Measurements from ENCODE around the gene ORC5.

Gene ORC5

DNA sequence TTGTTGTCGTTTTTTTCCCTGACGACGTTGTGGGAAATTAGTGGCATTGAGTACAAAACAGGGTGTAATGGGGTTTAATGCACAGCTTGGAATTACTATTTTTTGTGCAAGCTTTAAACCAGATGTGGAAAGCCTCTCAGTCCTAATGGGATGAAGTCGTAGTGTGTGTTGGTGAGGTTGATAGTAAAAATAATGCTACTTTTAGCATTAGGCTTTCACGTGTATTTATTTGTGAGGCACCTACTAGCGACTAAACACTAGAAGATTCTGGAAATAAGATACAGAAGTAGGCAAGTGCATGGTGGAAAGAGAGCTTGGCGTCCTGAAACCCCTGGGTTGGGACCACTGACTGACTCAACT, 588 bp upstream of the ORC5 start:
- CTCF ChIA-PET: interaction anchor here (0.7 to 1.8 kb wide), 2 partner anchors 110 to 579 kb away, joined by 3 to 4 read pairs; no protein-coding TSS in a partner anchor
- Histone ChIP-seq H3K4me1 (ENCODE audit: control insufficient read depth, insufficient read depth, low read length) (peaks cover 7% of the 10 kb centered on the region; the same call in 1 of the 2 replicates), H3K9me3 (ENCODE audit: control insufficient read depth, insufficient read depth, low read depth, low read length) (no peaks in the 10 kb centered on the region), H3K27ac (ENCODE audit: extremely low read depth, low read depth, low read length) (no peak overlapping the region; the same call in 1 of the 2 replicates), H3K4me3 (ENCODE audit: low read depth, low read length) (peak overlapping the region; percentile 85), H3K36me3 (ENCODE audit: control insufficient read depth in 2 of 2, insufficient read depth in 1 of 2, low read length in 2 of 2) (peaks cover 0 to 8% of the 10 kb centered on the region in 2 experiments; a peak in 1 of 3 replicates)
- POLR2A ChIA-PET: no interaction called here
- TF ChIP-seq ZNF24 (tag by site-specific recombination; IDR thresholded peaks at IDR 0.05) (no peak), ZNF354C (tag by site-specific recombination; IDR thresholded peaks at IDR 0.05; ENCODE audit: borderline replicate concordance, low read depth) (no peak), ZNF114 (tag by site-specific recombination; IDR thresholded peaks at IDR 0.05) (no peak), ZNF785 (tag by site-specific recombination; IDR thresholded peaks at IDR 0.05) (no peak), ZNF585B (tag by site-specific recombination; IDR thresholded peaks at IDR 0.05) (no peak), MZF1 (tag by site-specific recombination; IDR thresholded peaks at IDR 0.05; ENCODE audit: borderline replicate concordance) (no peak), ZNF791 (tag by site-specific recombination; IDR thresholded peaks at IDR 0.05) (no peak), ZNF184 (tag by site-specific recombination; IDR thresholded peaks at IDR 0.05) (no peak), ZBTB17 (tag by site-specific recombination; IDR thresholded peaks at IDR 0.05) (no peak), ZNF426 (tag by site-specific recombination; IDR thresholded peaks at IDR 0.05) (no peak)
- TF ChIP-seq, protein P1, sequence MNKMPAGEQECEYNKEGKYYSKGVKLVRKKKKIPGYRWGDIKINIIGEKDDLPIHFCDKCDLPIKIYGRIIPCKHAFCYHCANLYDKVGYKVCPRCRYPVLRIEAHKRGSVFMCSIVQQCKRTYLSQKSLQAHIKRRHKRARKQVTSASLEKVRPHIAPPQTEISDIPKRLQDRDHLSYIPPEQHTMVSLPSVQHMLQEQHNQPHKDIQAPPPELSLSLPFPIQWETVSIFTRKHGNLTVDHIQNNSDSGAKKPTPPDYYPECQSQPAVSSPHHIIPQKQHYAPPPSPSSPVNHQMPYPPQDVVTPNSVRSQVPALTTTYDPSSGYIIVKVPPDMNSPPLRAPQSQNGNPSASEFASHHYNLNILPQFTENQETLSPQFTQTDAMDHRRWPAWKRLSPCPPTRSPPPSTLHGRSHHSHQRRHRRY (tag by site-specific recombination; IDR thresholded peaks at IDR 0.05): no peak
- TF ChIP-seq, protein P2, sequence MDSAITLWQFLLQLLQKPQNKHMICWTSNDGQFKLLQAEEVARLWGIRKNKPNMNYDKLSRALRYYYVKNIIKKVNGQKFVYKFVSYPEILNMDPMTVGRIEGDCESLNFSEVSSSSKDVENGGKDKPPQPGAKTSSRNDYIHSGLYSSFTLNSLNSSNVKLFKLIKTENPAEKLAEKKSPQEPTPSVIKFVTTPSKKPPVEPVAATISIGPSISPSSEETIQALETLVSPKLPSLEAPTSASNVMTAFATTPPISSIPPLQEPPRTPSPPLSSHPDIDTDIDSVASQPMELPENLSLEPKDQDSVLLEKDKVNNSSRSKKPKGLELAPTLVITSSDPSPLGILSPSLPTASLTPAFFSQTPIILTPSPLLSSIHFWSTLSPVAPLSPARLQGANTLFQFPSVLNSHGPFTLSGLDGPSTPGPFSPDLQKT (IDR thresholded peaks at IDR 0.05; ENCODE audit: borderline replicate concordance, low read depth, low read length): no peak
- TF ChIP-seq, protein P3, sequence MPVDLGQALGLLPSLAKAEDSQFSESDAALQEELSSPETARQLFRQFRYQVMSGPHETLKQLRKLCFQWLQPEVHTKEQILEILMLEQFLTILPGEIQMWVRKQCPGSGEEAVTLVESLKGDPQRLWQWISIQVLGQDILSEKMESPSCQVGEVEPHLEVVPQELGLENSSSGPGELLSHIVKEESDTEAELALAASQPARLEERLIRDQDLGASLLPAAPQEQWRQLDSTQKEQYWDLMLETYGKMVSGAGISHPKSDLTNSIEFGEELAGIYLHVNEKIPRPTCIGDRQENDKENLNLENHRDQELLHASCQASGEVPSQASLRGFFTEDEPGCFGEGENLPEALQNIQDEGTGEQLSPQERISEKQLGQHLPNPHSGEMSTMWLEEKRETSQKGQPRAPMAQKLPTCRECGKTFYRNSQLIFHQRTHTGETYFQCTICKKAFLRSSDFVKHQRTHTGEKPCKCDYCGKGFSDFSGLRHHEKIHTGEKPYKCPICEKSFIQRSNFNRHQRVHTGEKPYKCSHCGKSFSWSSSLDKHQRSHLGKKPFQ (tag by site-specific recombination; IDR thresholded peaks at IDR 0.05): no peak

DNA sequence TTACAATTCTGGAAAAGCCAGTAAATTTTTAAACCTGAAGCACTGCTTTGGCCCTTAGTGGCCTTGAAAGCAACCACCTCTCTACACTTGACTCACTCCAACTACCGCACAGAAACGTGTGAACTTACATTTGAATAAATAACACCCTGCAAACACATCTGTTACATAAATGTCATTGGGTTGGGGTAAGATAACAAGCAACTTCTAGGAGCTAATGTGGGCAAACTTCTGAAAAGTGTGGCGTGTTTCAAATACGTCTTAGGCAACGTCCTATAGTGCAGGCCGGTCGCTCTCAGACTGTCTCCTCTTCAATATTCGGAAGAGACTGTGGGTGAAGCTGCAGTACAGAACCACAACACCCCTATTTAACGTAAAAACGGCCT, 474 bp downstream of the ORC5 start:
- peak overlapping the region; percentile 55; the same call in 1 of the 2 replicates for H3K27ac ChIP-seq (ENCODE audit: extremely low read depth, low read depth, low read length)
- H3K4me3 ChIP-seq (ENCODE audit: low read depth, low read length): peak overlapping the region; percentile 85
- H3K4me1 ChIP-seq (ENCODE audit: control insufficient read depth, insufficient read depth, low read length): peaks cover 7% of the 10 kb centered on the region; the same call in 1 of the 2 replicates
- H3K9me3 ChIP-seq (ENCODE audit: control insufficient read depth, insufficient read depth, low read depth, low read length): no peaks in the 10 kb centered on the region
- CTCF ChIA-PET: interaction anchor here (1.8 kb wide), 1 partner anchor 109 kb away, joined by 3 read pairs; no protein-coding TSS in a partner anchor
- POLR2A ChIA-PET: interaction anchor here (0.5 kb wide), 1 partner anchor 452 kb away, joined by 3 read pairs; no protein-coding TSS in a partner anchor
- H3K36me3 ChIP-seq (ENCODE audit: control insufficient read depth in 2 of 2, insufficient read depth in 1 of 2, low read length in 2 of 2): peaks cover 0 to 19% of the 10 kb centered on the region in 2 experiments; a peak in 2 of 3 replicates
- TF ChIP-seq, protein P4, sequence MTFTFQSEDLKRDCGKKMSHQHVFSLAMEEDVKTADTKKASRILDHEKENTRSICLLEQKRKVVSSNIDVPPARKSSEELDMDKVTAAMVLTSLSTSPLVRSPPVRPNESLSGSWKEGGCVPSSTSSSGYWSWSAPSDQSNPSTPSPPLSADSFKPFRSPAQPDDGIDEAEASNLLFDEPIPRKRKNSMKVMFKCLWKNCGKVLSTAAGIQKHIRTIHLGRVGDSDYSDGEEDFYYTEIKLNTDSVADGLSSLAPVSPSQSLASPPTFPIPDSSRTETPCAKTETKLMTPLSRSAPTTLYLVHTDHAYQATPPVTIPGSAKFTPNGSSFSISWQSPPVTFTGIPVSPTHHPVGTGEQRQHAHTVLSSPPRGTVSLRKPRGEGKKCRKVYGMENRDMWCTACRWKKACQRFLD (tag by site-specific recombination; IDR thresholded peaks at IDR 0.05): no peak
- TF ChIP-seq ZNF777 (tag by site-specific recombination; IDR thresholded peaks at IDR 0.05; ENCODE audit: borderline replicate concordance) (no peak), ZNF114 (tag by site-specific recombination; IDR thresholded peaks at IDR 0.05) (no peak), KLF8 (tag by site-specific recombination; IDR thresholded peaks at IDR 0.05) (no peak), BCL11B (tag by site-specific recombination; IDR thresholded peaks at IDR 0.05; ENCODE audit: low read depth) (no peak), MZF1 (tag by site-specific recombination; IDR thresholded peaks at IDR 0.05; ENCODE audit: borderline replicate concordance) (no peak), ZBTB20 (tag by site-specific recombination; IDR thresholded peaks at IDR 0.05) (no peak), ZNF843 (tag by site-specific recombination; IDR thresholded peaks at IDR 0.05) (no peak), BCL11A (tag by site-specific recombination; IDR thresholded peaks at IDR 0.05; ENCODE audit: low read depth) (no peak), ZNF555 (tag by site-specific recombination; conservative IDR thresholded peaks at IDR 0.05) (no peak), PRDM1 (tag by site-specific recombination; IDR thresholded peaks at IDR 0.05) (no peak), ZNF529 (tag by site-specific recombination; IDR thresholded peaks at IDR 0.05; ENCODE audit: insufficient replicate concordance) (no peak), ZSCAN30 (tag by site-specific recombination; IDR thresholded peaks at IDR 0.05) (no peak)
- TF ChIP-seq, protein P5, sequence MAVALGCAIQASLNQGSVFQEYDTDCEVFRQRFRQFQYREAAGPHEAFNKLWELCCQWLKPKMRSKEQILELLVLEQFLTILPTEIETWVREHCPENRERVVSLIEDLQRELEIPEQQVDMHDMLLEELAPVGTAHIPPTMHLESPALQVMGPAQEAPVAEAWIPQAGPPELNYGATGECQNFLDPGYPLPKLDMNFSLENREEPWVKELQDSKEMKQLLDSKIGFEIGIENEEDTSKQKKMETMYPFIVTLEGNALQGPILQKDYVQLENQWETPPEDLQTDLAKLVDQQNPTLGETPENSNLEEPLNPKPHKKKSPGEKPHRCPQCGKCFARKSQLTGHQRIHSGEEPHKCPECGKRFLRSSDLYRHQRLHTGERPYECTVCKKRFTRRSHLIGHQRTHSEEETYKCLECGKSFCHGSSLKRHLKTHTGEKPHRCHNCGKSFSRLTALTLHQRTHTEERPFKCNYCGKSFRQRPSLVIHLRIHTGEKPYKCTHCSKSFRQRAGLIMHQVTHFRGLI (tag by site-specific recombination; IDR thresholded peaks at IDR 0.05): no peak
- TF ChIP-seq, protein P6, sequence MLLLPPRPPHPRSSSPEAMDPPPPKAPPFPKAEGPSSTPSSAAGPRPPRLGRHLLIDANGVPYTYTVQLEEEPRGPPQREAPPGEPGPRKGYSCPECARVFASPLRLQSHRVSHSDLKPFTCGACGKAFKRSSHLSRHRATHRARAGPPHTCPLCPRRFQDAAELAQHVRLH (tag by site-specific recombination; IDR thresholded peaks at IDR 0.05): no peak
- TF ChIP-seq, protein P7, sequence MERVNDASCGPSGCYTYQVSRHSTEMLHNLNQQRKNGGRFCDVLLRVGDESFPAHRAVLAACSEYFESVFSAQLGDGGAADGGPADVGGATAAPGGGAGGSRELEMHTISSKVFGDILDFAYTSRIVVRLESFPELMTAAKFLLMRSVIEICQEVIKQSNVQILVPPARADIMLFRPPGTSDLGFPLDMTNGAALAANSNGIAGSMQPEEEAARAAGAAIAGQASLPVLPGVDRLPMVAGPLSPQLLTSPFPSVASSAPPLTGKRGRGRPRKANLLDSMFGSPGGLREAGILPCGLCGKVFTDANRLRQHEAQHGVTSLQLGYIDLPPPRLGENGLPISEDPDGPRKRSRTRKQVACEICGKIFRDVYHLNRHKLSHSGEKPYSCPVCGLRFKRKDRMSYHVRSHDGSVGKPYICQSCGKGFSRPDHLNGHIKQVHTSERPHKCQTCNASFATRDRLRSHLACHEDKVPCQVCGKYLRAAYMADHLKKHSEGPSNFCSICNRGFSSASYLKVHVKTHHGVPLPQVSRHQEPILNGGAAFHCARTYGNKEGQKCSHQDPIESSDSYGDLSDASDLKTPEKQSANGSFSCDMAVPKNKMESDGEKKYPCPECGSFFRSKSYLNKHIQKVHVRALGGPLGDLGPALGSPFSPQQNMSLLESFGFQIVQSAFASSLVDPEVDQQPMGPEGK (tag by site-specific recombination; IDR thresholded peaks at IDR 0.05): no peak

Measured in HEK293 (cell line).